Fibroblast of skin of left biceps (primary cell): ENCODE results near the gene RDH8.

Experiments
- DNase-seq, 2 experiments: peaks; one replicate each; pipeline ENCODE4 v3.0.0-alpha.2; 2013; ENCODE audit warnings: low read depth in 2 of 2

The RDH8 gene, protein sequence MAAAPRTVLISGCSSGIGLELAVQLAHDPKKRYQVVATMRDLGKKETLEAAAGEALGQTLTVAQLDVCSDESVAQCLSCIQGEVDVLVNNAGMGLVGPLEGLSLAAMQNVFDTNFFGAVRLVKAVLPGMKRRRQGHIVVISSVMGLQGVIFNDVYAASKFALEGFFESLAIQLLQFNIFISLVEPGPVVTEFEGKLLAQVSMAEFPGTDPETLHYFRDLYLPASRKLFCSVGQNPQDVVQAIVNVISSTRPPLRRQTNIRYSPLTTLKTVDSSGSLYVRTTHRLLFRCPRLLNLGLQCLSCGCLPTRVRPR

DNA sequence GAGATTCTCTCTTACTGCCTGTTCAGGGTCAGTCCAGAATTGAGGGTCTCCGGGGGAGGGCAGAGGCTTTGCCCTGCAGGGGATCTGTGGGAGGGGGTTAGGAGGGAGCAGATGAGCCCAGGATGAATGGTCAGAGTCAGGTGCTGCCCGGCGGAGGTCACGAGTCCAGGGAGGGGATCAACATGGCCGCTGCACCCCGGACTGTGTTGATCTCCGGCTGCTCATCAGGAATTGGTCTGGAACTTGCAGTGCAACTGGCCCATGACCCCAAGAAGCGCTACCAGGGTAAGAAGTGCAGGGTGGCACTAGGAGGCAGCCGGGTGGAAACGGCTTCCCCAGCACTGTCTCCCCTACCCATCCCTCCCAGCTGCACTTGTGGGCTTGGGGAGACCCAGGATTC, at the start of gene RDH8:
TSS of gene RDH8 (plus strand) at position 168 of the 400 bp plus-strand sequence. CDS start at position 183, 15 bp downstream.
- DNase-seq = no peak

DNA sequence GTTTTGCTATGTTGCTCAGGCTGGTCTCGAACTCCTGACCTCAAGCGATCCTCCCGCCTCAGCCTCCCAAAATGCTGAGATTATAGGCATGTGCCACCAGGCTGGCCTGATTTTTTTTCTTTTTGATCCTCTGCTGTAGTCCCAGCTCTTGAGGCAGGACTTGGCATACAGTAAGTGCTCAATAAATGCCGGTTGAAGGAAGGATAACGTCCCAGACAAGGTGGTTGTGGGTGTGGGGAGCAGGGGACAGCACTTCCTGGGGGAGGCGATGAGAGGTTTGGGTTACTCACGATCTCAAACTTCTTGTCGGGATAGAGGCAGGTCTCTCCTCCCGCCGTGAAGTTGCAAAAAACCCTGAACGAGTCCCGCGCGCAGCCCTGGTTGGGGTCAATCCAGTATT, 47.3 kb upstream of the RDH8 start:
- DNase-seq = no peak

DNA sequence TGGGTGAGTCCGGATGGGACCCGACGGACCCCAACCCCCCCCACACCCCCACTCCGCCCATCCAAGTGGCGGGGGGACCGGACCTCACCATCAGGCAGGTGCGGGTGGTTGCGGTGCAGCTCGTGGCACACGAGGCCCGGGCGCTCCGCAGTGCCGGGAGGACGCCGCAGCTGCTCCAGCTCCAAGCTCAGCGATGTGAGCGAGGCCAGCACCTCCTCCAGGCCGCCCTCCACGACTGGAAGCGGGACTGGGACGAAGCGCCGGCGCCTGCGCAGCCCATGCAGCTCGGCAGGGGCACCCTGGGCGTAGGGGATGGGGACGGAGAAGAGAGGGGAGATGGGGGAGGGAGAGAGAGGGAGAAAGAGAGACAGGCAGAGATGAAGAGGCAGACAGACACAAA, 46.8 kb upstream of the RDH8 start:
- no peak for DNase-seq

DNA sequence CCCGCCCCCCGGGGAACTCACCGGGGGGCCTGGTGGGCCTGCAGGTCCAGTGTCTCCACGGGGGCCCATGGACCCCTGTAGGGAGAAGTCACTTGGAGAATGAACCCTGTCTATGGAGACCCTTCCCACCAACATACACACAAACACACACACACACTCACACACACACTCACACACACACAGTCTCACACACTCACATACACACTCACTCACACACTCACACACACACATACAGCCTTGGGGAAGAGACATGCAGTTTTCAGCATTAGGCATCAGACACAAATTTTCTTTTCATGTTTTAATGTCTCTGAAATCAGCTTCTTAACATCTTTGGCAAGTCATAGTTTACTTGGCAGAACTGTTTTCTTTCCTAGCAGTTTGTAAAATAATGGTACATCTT, 46.0 kb upstream of the RDH8 start:
- no peak for DNase-seq

DNA sequence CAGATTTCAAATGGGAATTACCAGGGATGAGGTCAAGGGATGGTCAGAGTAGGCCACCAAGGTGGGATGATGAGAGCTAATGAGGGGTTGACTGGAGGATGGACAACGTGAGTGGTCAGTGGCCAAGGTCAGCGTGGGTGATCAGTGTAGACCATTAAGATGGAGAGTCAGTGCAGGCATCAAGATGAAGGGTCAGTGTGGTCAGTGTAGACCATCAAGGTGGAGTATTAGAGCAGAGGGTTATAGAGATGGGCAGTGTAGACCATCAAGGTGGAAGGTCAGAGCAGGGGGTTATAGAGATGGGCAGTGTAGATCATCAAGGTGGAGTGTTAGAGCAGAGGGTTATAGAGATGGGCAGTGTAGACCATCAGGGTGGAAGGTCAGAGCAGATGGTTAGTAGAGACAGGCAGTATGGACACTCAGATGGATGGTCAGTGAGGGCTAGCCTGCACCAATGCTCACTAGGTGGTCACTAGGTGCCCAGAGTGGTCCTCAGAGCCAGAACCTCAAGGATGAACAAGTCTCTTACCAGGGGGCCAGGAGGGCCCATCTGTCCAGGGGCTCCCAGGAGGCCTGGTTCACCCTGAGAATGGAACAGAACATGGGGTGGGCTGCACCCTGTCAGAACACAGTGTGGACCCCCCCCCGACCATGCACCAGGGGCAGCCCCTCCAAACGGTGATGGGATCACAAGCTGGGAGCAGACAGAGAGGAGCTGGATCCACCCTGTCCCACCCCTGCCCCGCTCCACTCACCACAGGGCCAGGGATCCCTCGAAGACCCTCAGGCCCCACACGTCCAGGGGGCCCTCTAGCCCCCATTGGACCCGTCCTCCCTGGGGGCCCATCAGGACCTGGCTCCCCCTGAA, 44.2 kb upstream of the RDH8 start:
- DNase-seq = no peak

DNA sequence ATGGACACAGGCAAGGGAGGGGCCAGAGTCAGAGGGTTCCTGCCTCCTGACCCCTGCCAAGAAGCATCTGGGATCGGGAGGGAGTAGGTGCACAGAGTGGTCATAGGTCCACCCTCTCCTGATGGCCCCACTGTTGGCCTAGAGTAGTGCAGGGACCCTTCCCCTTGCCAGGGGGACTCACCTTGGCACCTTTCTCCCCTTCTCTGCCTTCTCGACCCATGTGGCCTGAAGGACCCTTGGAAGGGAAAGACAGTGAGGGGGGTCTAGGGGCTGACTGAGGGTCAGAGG, 43.7 kb upstream of the RDH8 start:
- DNase-seq = no peak

DNA sequence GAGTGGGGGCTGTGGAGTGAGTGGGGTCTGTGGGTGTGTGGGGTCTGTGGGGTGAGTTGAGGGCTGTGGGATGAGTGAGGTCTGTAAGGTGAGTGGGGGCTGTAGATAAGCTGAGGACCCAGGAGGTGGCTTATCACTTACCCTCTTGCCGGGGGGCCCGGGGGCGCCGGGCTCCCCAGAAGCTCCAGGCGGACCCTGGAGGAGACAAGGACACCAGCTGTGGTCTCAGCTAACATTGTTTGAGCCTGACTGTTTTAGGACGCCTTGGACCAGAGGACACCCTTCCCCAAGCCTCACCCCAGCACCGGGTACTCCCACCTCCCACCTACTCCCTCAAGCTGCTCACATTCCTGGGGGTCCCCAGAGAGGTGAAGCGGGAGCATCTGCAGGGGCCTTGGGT, 42.8 kb upstream of the RDH8 start:
- DNase-seq = no peak

DNA sequence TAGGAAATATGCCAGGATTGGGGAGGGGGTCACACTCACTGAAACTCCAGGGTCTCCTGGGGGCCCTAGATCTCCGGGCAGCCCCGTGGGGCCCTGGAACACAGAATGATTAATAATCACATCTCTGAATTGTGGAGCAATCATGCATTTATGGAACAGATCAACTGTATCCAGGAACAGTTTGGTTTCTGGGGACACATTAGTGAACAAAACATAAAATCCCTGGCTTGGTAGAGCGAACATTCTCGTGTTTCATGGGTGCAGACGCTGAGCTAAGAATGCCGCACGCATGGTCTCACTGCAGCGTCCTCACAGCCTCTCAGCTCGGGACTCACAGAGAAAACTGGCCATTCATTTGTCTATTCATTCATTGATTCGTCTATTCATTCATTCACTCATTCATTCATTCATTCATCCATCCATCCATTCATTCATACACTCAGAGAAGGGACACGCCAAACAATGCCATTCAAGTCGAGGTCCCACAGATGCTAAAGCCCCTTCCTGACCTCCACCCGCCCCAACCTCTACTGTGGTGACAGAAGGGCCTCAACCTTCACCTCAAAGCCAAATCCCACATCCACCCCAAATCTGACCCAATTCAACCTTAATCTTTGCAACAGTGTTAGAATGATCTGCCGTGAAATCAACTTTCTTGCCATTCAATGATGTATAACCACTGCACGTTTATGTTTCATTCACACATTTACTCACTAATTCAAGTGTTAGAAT, 42.0 kb upstream of the RDH8 start:
- DNase-seq = no peak

DNA sequence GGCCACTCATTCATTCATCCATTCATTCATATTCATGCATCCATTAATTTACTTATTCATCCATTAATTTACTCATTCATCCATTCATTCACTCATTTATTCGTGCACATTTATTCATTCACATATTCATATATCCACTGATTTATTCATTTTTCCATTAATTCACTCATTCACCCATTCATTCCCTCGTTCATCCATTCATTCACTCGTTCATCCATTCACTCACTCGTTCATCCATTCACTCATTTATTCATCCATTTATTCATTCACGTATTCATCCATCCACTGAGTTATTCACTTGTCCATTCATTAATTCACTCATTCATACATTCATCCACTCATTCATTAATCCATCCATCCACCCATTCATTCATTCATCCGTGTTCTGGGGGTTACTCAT, 41.2 kb upstream of the RDH8 start:
- no peak for DNase-seq

DNA sequence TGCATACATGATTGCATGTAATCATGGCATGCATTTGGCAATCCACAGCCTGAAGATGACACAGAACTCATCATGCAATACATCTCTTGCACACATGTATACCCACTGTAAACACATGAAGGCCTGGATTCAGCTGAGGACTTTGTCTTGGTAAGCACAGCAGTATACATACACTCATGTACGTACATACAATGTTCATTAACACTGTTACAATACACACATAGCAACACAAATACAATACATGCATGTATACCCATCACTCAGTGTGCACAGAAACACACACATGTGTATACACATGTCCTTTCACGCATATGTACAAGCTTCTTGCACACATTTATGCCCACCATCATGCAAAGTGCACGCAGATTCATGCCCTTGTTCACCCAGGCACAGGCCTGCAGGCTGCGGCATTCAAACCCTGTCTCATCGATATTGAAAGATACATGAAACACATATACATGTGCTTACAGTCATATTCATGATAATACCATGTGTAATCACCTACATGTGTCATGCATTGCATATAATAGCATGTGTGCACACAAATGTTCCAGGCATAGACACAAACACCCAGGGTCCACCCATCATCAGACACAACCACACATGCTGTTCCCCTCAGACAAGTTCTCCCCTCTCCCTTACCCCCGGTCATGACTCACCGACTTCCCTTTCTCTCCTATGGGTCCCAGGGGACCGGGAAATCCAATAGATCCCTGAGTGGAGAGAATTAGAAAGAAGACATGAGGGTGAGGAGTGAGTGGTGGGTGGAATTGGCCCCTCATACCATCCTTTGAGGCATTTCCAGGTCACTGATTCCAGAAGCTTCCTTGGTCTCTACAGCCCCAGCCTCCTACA, 31.6 kb upstream of the RDH8 start:
- DNase-seq = peak in 1 of 2 experiments; percentile 19

DNA sequence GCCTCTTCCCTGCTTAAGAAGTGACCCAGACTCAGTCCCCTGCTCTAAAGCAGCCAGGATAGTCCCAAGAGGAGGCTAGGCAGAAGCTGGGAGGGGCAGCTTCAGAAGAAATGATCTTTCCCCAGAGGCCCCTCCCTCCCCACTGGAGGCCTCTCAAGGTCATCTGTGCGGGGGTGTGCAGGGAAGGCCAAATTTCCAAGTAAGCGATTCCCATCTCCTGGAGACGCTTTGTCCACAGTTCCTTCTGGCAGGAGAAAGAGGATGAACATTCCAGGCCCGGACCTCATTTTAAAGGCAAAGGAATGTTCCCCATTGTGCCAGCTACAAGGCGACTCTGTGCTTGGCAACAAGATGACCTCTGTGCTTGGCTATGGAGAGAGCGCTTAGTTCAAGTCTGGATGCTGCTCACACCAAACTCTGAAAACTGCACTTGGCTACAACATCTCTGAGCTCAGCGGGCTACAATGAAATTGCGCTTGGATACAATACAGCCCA, 26.4 kb upstream of the RDH8 start:
- DNase-seq = no peak

DNA sequence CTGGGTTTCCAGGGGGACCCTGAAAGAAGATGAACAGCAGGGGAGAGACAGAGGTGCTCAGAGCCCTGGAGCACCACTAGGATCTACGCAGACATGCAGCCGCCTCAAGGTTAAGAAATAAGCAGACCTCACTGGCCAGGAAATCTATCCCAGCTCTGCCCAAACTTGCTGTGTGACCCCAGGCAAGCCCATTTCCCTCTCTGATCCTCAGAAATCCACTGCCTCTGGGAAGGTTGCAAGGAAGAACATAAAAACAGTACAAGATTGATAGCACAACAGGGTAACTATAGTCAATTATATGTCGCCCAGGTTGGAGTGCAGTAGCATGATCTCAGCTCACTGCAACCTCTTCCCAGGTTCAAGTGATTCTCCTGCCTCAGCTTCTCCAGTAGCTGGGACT, 23.8 kb upstream of the RDH8 start:
- DNase-seq = no peak

DNA sequence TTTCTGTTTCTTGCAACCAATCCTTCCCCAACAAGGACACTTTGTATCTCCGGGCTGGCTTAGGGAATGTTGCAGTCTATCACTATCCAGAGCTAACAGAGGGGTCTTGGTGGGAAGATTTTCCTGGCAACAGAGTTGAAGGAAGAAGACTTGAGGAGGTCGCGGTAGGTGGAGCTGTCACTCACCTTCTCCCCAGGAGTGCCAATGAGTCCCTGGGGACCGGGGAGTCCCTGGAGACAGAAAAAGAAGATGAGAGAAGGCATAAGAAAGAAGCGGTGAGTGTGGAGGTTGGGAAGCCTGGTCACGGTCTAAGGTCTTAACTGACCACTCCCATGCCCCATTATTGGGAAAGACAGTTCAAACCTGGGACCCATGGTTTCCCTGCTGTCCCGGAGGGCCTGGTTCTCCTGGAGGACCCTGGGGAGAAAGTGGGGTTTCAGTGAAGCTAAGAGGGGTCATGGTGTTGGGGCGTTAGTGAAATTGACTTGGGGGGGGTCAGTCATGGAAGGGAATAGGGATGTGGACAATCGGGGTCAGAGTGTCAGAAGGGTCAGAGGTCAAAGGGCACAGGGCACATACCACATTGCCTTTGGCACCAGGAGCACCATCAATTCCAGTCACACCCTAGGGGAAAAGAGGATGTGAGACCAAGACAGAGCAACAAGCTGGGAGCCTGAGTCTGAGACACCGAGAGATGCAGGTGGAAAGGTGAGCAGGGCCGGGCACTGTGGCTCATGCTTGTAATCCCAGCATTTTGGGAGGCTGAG, 21.7 kb upstream of the RDH8 start:
- no peak for DNase-seq

DNA sequence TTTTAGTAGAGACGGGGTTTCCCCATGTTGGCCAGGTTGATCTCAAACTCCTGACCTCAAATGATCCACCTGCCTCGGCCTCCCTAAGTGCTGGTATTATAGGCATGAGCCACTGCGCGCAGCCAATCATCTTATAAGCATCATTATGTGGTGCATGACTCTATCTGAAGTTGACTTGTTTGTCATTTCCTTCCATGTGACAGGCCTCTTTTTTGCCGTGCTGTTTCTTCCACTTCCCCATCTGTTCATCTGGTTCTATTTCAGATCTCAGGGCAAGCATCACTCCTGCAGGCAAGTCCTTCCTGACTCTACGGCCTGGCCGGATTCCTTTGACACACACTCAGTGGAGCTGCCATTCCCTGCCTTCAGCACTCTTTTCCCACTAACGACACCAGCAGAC, 18.2 kb upstream of the RDH8 start:
- no peak for DNase-seq

DNA sequence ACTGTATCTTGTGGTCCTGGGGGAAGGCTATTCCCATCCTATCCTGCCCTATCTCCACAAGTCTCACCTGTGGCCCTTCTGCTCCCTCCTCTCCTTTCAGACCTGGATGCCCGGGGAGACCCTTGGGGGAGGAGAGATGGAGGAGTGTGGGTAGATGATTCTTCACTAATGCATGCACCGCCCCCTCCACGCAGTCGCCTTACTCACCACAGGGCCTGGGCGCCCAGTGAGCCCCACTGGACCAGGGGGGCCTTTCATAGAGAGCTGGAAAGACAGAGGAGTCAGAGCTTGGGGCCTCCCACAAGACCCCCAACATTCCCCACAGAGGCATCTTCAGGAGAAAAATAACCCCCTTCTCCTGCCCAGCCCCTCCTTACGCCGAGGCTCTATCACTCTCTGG, 17.3 kb upstream of the RDH8 start:
- DNase-seq = no peak

DNA sequence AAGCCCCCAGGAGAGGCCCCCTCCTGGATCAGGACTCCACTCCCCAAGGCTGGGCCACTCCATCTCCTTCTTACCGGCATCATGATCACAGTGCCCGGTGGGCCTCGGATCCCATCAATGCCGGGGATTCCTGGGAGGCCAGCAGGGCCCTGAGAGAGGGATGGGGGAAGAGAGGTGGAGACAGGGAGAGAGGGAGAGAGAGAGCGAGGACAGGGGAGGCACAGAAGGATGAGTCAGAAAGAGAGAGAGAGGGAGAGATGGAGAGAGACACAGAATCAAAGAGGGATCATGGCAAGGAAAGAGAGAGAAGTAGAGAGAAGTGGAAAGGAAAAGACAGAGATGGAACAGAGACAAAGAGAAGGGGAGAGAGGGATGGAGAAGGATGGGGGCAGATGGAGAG, 16.7 kb upstream of the RDH8 start:
- no peak for DNase-seq

DNA sequence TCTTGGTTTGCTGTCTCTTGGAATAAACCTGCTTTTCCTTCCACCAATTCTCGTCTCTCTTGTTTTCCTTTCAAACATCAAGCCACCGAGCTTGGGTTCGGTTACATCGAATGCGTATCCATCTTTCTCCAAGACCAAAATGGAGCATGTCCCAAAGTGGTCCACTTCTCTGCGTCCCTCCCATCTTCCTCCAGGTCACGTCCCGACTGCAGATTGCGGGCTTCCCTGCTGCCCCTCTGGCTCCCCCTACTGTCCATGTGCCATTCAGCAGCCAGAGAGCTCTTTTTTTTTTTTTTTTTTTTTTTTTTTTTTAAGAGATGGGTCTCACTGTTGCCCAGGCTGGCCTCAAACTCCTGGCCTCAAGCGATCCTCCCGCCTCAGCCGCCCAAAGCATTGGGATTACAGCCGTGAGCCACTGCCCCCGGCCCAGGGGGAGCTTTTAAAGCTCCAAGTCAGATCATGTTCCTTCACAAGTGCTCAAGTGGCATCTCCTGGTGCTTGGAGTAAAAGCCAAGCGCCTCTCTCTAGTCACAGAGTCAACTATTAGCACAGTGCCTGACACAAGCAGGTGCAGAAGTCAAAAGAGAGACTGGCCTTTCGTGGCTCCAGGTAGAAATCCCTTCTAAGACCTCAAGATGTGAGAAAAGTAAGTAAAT, 13.0 kb upstream of the RDH8 start:
- no peak for DNase-seq

DNA sequence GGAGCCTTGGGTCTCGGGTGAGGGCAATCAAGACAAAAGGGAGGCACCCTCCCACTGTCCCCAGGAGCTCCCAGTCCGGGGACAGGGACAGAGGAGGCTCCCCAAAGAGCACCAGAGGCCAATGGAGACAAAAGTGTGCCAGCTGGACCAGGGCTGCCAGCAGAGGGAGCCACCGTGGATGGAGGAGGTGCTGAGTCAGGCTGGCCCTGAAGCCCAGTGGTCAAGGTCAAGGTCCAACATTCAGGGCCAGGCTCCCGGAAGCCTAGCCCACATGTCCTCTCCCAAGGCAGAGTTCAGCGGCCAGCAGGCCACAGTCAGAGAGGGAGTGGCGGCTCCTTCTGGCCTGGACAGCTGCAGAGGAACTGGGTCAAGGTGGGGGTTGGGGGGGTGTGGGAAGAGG, 11.4 kb upstream of the RDH8 start:
- DNase-seq = no peak

DNA sequence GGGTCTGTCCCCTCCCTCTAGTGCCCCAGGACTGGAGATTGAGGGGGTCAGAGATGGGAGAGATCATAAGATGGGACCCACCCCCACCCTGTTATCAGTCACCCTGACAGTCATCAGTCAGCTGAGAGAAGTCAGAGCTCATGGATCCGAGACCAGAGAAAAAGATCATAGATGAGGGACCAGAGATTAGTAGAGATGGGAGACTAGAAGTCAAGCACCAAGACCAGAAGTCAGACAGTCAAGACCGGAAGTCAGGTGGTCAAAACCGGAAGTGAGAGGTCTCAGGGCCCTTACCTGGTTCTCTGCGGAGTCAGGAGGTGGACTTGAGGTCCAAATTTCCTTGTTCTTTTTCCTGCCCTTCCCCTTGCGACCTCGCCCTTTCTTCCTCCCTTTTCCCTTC, 10.0 kb upstream of the RDH8 start:
- no peak for DNase-seq

DNA sequence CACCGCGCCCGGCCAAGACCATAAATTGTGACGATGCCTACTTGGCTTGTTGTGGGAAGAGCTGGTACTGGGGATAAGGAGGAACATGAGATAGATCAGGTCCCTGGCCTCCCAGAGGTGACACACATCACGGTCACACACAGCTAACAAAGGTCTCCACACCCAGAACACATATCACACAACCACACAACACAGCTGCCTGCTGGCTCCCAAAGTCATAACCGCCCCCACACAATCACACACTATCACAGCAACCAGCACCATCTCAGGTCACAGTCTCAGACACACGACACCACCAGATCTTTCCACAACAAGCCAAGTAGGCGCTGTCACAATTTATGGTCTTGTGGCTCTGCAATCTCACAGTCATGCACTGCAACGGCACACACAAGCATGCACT, 8.7 kb upstream of the RDH8 start:
- DNase-seq = no peak
